NB4 (cell line): Measurements from ENCODE around the gene APC2.

Source experiments
- DNase-seq: peaks from one replicate; pipeline ENCODE4 v3.0.0; 2010; ENCODE audit warnings: low read depth
- H3K4me3 ChIP-seq: one replicate; pipeline ENCODE4 v1.5.1; 2011; ENCODE audit warnings: mild to moderate bottlenecking, low read depth, low read length, moderate library complexity
- MYC ChIP-seq: IDR thresholded peaks from 2 replicates; pipeline ENCODE4 v1.6.1; 2011; ENCODE audit warnings: low read depth, low read length
- POLR2A ChIP-seq: IDR thresholded peaks from 2 replicates; pipeline ENCODE4 v1.6.1; 2011; ENCODE audit warnings: mild to moderate bottlenecking; ENCODE audit not compliant: insufficient read length; ENCODE audit errors: extremely low read depth
- TF ChIP-seq, protein P1 (sequence below): IDR thresholded peaks from 2 replicates; pipeline ENCODE4 v1.6.1; 2011; ENCODE audit warnings: low read depth, low read length
- TF ChIP-seq, protein P2 (sequence below): IDR thresholded peaks from one replicate; pipeline ENCODE4 v1.5.1; 2012; ENCODE audit warnings: low read depth, low read length

APC2 gene

DNA sequence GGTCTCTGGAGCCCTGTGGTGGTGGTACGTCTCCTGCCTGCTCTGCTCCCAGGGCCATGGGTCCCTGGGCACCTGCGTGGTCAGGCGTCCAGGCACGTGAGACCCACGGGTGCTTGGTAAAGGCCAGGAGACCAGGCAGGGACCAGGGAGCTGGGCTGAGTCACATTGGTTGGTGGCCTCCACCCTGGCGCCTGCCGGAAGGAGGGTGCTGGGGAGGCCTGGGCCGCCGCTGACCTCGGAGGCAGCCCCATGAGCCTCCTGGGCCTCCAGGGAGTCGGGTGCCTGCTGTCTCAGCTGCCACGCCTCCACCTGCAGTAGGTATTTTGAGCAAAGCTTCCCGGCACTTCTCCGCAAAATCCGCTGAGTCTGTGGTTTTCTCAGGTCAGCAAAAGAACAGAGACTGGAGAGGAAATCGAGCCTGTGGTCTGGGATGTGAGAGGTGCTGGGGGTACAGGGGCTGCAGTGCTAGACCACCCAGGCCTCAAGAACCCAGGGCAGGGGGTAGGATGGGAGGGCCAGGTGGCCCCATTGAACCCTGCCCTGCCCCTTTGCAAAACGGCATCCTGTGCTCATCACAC is 70.4 kb downstream of the APC2 start:
- H3K4me3 ChIP-seq: no peak overlapping the region
- TF ChIP-seq, protein P1, sequence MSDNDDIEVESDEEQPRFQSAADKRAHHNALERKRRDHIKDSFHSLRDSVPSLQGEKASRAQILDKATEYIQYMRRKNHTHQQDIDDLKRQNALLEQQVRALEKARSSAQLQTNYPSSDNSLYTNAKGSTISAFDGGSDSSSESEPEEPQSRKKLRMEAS: no peak
- TF ChIP-seq POLR2A: no peak
- TF ChIP-seq, protein P2, sequence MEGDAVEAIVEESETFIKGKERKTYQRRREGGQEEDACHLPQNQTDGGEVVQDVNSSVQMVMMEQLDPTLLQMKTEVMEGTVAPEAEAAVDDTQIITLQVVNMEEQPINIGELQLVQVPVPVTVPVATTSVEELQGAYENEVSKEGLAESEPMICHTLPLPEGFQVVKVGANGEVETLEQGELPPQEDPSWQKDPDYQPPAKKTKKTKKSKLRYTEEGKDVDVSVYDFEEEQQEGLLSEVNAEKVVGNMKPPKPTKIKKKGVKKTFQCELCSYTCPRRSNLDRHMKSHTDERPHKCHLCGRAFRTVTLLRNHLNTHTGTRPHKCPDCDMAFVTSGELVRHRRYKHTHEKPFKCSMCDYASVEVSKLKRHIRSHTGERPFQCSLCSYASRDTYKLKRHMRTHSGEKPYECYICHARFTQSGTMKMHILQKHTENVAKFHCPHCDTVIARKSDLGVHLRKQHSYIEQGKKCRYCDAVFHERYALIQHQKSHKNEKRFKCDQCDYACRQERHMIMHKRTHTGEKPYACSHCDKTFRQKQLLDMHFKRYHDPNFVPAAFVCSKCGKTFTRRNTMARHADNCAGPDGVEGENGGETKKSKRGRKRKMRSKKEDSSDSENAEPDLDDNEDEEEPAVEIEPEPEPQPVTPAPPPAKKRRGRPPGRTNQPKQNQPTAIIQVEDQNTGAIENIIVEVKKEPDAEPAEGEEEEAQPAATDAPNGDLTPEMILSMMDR: no peak
- no peak for TF ChIP-seq MYC
- DNase-seq: peak; percentile 31

DNA sequence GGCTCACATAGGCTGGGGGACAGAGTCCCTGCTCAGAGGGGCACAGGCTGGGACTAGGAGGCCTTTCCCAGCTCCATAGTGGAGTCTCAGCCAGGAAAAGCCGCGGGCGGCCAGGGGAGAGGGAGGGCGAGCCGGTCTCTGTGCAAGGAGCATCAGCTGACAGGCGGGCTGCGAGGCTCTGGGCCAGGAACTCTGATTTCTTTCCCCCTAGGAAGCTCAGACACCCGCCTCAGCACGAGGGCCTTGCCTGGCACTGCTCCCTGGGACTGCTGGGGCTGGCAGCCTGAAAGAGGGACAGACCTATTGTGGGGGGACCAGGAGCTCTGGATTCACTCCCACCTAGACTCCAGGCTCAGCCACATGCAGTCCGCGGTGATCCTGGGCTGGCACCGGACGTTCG is 71.7 kb downstream of the APC2 start:
- no peak for DNase-seq
- TF ChIP-seq POLR2A: no peak
- TF ChIP-seq, protein P2: no peak
- TF ChIP-seq MYC: no peak
- TF ChIP-seq, protein P1: no peak
- no peak overlapping the region for H3K4me3 ChIP-seq

DNA sequence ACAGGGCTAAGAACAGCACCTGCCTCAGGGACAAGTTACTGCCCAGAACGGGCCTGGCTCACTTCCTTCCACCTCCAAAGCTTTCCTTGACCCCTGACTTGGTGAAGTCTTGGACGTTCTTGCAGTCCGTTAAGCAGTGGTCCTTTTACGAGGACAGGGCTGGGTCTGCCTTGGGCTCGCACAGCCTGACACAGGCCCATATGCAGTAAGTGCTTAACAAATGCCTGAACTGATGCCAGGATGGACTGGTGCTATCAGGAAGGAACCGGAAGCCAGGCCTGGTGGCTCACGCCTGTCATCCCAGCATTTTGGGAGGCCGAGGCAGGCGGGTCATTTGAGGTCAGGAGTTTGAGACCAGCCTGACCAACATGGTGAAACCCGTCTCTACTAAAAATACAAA is 72.1 kb downstream of the APC2 start:
- no peak for DNase-seq
- no peak overlapping the region for H3K4me3 ChIP-seq
- TF ChIP-seq, protein P1: no peak
- TF ChIP-seq, protein P2: no peak
- TF ChIP-seq MYC: no peak
- no peak for TF ChIP-seq POLR2A

DNA sequence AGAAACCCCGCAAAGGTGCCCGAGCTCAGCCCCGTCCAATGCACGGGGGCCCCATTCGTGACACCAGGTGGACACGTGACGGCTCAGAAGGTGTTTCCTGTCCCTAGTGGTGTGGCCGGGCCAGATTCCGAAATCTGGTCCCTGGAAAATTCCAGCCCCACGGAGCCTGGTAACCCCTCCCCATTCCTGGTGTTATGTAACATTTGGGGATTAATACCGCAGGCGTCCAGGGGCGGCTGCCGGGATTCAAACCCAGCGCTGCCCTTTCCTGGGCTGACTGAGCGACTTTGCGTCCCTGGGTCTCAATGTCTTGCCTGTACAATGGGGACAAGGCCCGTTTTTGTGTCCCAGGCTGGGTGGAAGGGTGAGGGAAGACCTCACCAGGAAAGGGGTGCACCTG is 72.9 kb downstream of the APC2 start:
- no peak overlapping the region for H3K4me3 ChIP-seq
- no peak for DNase-seq
- TF ChIP-seq MYC (no peak), POLR2A (no peak)
- TF ChIP-seq, protein P1: no peak
- TF ChIP-seq, protein P2: no peak
